Fibroblast of peridontal ligament (primary cell): ENCODE data around the gene ARHGEF6.
A peak's percentile ranks its signal among the peaks of the same experiment; 100 is the strongest.

Experiments
- DNase-seq: peaks from one replicate; pipeline ENCODE4 v3.0.0-alpha.2; 2010; ENCODE audit errors: extremely low read depth

The ARHGEF6 gene

DNA sequence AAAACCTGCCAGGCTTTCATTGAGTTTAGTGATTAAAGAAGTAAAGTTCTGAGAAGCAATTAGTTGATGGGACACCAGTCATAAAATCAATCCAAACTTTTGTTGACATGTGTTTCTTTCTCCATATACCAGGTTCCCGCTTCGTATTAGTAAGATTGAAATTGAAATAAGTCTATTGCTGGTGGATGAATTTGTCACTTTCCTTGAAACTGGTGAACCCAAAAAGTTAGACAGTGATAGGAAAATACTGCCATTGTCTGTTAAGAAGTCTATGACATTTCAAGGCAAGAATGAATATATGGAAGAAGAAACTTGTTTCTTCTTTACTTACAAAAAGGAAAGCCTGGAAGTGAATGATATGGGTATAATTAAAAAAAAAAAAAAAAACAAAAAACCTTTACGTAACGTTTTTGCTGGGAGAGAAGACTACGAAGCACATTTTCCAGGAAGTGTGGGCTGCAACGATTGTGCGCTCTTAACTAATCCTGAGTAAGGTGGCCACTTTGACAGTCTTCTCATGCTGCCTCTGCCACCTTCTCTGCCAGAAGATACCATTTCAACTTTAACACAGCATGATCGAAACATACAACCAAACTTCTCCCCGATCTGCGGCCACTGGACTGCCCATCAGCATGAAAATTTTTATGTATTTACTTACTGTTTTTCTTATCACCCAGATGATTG, 132.9 kb downstream of the ARHGEF6 start, which contains the start of gene CD40LG:
Gene CD40LG, plus strand, starts transcription at position 482 of the 684 bp plus-strand sequence. Its CDS starts 91 bp downstream, at position 573.
- DNase-seq = no peak

DNA sequence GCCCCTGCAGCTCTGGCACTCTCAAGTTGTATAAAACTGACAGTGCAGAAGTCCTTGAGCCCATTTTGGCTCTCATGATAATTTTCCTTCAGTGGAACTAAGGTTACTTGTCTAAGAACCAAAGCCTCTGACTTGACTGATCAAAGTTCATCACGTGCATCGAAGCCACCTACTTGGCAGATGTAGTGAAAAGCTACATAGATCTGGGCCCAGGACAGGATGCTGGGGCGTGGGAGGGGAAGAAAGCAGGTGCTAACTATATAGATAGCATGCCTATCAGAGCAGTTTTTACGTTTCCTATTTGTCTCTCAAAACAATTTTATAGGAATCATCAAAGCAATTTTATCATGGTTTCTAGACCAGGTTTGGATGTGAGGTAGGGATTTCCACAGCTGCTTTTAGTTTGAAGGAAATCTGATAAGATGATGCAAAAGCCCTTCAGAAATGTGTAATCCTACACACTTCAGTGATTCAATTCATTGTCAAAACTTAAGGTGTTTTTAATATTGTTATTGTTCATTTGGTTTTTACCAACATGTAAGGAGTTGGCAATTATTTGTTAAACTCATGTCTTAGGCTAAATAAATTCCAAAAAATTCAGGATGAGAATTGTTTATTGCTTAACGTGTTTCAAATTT, 134.0 kb downstream of the ARHGEF6 start:
- DNase-seq = no peak

- no peak for DNase-seq
These were observed 137.5 kb downstream of the ARHGEF6 start for GRCh38 chrX:136643243-136643642.

DNA sequence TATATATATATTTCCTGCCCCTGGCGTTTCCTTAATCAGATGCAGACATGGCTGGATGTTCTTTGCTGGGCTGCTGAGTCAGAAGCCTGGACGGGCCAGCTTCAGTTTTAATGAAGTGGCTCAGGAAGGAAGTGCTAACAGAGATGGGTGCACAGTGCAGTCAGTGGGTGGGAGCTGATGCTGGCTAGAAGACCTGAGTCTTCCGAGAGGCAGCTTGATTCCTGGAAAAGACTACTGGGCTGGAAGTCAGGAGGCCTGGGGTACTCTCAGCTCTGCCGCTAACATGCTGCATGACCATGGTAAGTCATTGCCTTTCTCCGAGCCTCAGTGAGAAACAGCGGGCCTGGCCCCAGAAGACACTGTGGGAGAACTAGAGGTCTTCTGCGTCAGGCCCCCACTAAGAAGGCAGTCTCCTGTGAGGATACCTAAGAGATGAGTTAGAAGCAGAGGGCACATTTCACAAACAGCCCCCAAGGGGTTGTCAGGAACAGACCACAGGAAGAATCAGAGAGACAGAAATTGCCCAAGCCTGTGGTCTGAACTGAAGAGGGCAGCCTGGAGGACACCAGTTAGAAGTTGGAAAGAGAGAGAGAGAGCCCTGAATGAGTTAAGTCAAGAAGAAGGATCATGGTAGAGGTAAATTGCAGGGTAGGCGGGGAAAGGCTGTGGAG, 141.1 kb downstream of the ARHGEF6 start:
- DNase-seq = peak; percentile 5

DNA sequence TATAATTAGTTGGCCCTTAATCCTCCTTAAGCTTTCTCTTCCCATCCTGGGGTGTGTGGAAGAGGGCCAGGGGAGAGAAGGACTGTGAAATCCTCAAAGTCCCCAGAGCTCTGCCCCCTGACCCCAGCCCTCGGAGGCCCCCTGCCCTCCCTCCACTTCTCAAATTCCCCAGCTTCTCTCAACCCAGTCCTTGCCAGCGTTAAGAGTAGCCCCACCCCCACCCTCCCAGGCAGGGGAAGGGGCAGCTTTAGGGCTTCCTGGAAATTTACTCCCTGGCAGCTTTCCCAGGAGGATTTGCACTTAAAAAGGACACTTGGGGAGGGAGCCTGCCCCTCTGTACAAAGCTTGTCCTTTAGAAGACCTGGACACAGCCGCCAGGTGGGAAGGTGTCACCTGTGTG, 144.6 kb downstream of the ARHGEF6 start:
- no peak for DNase-seq

DNA sequence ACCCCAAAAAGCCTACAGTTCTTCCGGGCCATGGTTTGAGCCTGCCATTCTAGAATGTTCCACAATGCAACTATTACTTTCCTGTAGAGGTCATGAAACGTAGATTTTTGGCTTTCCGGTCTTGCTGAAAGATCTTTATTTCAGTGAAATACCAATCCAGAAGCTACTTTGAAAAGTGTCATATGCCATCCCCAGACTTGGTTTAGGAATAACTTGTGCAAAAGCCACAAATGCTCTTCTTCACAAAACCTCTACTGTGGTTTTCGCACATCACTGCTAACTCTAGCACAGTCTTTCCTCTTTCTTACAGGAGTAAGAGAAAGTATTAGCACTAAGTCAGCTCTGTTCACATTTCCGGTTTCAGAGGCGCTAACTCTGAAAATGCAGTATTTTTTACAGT, 145.5 kb downstream of the ARHGEF6 start:
- no peak for DNase-seq

DNA sequence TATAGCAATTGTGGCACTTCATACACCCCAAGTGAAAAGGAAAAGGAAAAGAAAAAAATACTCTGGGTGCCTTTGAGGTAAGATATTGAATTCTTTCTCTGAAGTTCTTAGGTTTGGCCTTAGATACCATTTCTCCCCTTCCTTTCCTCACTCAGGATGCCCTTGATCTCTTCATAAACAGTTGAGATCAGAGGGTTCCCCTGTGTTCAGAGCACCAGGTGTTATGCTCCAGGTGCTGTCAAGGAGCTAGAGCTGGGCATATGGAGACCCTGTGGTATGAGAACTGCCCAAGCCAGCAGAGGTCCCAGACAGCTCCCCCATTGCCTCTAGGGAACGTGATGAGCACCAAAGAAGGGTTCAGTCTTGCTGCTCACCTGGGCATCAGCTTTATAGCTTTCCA, 149.9 kb downstream of the ARHGEF6 start:
- DNase-seq = no peak

GRCh38 chrX:136629084-136629750, 151.5 kb downstream of the ARHGEF6 start:
- DNase-seq = no peak

- no peak for DNase-seq
These were observed 153.3 kb downstream of the ARHGEF6 start for GRCh38 chrX:136627409-136627808.

- no peak for DNase-seq
These were observed 153.8 kb downstream of the ARHGEF6 start for GRCh38 chrX:136626891-136627290.

DNA sequence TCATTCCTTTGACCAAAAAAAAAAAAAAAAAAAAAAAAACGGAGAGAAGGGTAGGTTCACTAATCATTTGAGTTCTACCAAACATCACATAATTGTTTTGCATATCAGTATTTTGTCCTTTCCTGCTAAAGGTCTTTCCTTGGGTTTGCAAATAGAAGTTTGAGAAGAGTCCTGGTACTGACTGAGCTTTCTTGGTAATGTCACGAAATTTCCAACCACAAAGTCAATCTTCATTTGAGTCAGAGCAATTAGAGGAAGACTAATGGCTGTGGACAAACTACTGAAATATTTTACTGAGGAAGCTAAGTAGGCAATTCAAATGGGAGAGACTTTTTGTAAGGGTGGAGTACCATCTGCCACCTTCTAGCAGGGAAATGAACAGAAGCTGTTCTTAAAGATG, 154.5 kb downstream of the ARHGEF6 start:
- no peak for DNase-seq

- no peak for DNase-seq
These were observed 155.5 kb downstream of the ARHGEF6 start for GRCh38 chrX:136625246-136625645.

GRCh38 chrX:136623396-136623795, 157.3 kb downstream of the ARHGEF6 start:
- DNase-seq = no peak

GRCh38 chrX:136622568-136622967, 158.2 kb downstream of the ARHGEF6 start:
- DNase-seq = no peak

DNA sequence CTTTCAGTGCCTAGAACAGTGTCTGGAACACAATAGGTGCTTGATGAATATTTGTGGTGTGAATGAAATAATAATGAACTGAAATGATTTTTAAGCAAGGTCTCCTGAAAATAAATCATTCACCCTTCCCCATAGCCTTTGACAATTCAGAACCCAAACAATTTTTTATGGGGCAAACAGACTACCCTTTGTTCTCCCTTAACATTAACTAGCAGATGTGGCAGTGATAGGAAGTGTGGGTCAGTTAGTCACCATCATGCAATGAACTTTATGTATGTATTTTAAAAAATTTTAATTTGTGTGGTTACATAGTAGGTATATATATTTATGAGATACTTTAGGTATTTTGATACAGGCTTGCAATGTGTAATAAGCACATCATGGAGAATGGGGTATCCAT, 160.0 kb downstream of the ARHGEF6 start:
- no peak for DNase-seq

DNA sequence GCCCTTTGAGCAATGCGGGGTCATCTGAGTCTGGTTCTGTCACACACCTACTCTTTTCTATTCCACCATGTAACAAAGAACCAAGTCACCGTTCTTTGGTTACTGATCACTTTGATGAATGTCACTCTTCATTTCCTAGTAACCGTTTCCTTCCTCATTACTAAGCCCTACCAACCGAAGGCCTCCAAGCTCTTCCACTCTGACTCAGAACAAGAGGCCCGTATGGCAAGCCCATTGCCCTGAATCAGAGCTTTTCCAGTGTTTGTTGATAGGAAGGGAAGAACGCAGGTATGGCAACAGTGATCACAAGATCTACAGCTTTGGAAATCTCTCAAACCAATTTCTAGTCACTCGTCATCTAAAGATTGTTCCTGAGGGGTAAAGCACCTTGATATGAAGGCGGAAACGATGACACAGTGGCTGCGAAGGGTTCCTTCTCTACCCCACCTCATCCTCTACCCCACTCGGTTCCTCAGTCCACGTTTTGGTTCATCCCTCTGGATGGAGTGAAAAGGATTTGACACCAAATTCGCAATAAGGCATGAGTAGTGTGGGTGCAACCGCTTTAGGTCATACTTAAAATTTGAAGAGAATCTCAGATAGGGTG, 160.7 kb downstream of the ARHGEF6 start:
- no peak for DNase-seq

- DNase-seq = no peak
These were observed 163.6 kb downstream of the ARHGEF6 start for GRCh38 chrX:136616987-136617685.
